Uterus (tissue), 2 donors: ENCODE measurements around the gene RANBP17.

Source experiments
- CTCF ChIP-seq, 4 experiments: fragments of 200-600 bp in 2 of 4; fragments of 450-650 bp in 2 of 4; sonication (generic) in 2 of 4; IDR thresholded peaks; one replicate each; pipeline ENCODE4 v1.5.1; 2016 to 2019; ENCODE audit warnings: antibody characterized with exemption in 4 of 4, mild to moderate bottlenecking in 2 of 4, moderate library complexity in 1 of 4
- POLR2A ChIP-seq, 2 donors: fragments of 450-650 bp; IDR thresholded peaks; one replicate each; pipeline ENCODE4 v1.6.1; 2016; ENCODE audit warnings: antibody characterized with exemption in 2 of 2, mild to moderate bottlenecking in 1 of 2, moderate library complexity in 1 of 2

GRCh38 chr5:171283753-171284152, 421.9 kb downstream of the RANBP17 start:
- TF ChIP-seq CTCF (IDR thresholded peaks at IDR 0.05) (no peak), POLR2A (IDR thresholded peaks at IDR 0.05) (no peak)
